SK-N-SH (cell line): ENCODE measurements around the gene MAST4. TPM values are rescaled to one million over a fixed set of nuclear protein-coding genes. Genes with fewer than 3 reads are reported as not detected.
A peak's percentile ranks its signal among the peaks of the same experiment; 100 is the strongest.

Experiments
- CTCF ChIA-PET: fragments of 300-600, 350-600 bp; formaldehyde crosslinking; extraction: SDS; loops from one replicate; lab custom pipeline; 2021; lab: Yijun Ruan, JAX
- POLR2A ChIA-PET: fragments of 350-600 bp; sonication (Branson Sonifier 250); formaldehyde crosslinking; extraction: SDS; loops from one replicate; lab custom pipeline; 2020; ENCODE audit warnings: antibody characterized with exemption, inconsistent platforms; lab: Yijun Ruan, JAX
- DNase-seq: peaks from one replicate; pipeline ENCODE4 v3.0.0; 2012
- H2AFZ ChIP-seq: fragments of 200-600 bp; sonication (generic); 2 replicates; pipeline ENCODE4 v1.8.1; 2016; ENCODE audit warnings: antibody characterized with exemption, mild to moderate bottlenecking, low read depth
- H3F3A ChIP-seq: fragments of 200-600 bp; sonication (generic); replicated peaks from 2 replicates; pipeline ENCODE3; 2016; ENCODE audit warnings: antibody characterized with exemption, mild to moderate bottlenecking; ENCODE audit not compliant: insufficient read depth
- H3K27ac ChIP-seq, 2 experiments: fragments of 200-500 bp in 1 of 2; fragments of 200-600 bp in 1 of 2; sonication (Bioruptor generic) in 1 of 2; sonication (generic), shearing (Covaris generic) in 1 of 2; 2 replicates each; pipeline versions ENCODE4 v1.5.1 to v1.6.1; 2014 to 2016; ENCODE audit warnings: low read depth in 2 of 2, inconsistent platforms in 1 of 2, low read length in 1 of 2, mild to moderate bottlenecking in 1 of 2, mixed read lengths in 1 of 2
- H3K27me3 ChIP-seq: fragments of 200-600 bp; sonication (generic), shearing (Covaris generic); 2 replicates; pipeline ENCODE4 v1.6.1; 2016; ENCODE audit warnings: mixed run types; ENCODE audit not compliant: insufficient read depth
- H3K36me3 ChIP-seq, 2 experiments: fragments of 200-500 bp in 1 of 2; fragments of 200-600 bp in 1 of 2; sonication (Bioruptor generic) in 1 of 2; sonication (generic) in 1 of 2; replicated peaks in 1 of 2; 2 replicates each; pipeline versions ENCODE3 to v1.5.1; 2014 to 2016; ENCODE audit warnings: low read length in 1 of 2, mild to moderate bottlenecking in 1 of 2; ENCODE audit not compliant: insufficient read depth in 2 of 2, control insufficient read depth in 1 of 2
- H3K4me1 ChIP-seq, 2 experiments: fragments of 200-500 bp in 1 of 2; fragments of 200-600 bp in 1 of 2; sonication (Bioruptor generic) in 1 of 2; sonication (generic), shearing (Covaris generic) in 1 of 2; 2 replicates each; pipeline versions ENCODE4 v1.5.1 to v1.6.1; 2014 to 2016; ENCODE audit warnings: low read depth in 1 of 2, low read length in 1 of 2, mixed run types in 1 of 2; ENCODE audit not compliant: insufficient read depth in 2 of 2, control insufficient read depth in 1 of 2
- H3K4me2 ChIP-seq: fragments of 200-600 bp; sonication (generic), shearing (Covaris generic); 2 replicates; pipeline ENCODE4 v1.6.1; 2017; ENCODE audit warnings: mixed run types
- H3K4me3 ChIP-seq, 2 experiments: fragments of 200-500 bp in 1 of 2; fragments of 200-600 bp in 1 of 2; sonication (Bioruptor generic) in 1 of 2; sonication (generic), shearing (Covaris generic) in 1 of 2; 2 replicates each; pipeline versions ENCODE4 v1.5.1 to v1.8.1; 2014 to 2016; ENCODE audit warnings: low read depth in 2 of 2, inconsistent platforms in 1 of 2, low read length in 1 of 2, mild to moderate bottlenecking in 1 of 2, mixed read lengths in 1 of 2, moderate library complexity in 1 of 2
- H3K79me2 ChIP-seq: fragments of 200-600 bp; sonication (generic); 2 replicates; pipeline ENCODE4 v1.8.1; 2017; ENCODE audit warnings: mild to moderate bottlenecking; ENCODE audit not compliant: insufficient read depth
- H3K9ac ChIP-seq: fragments of 200-600 bp; sonication (generic); 2 replicates; pipeline ENCODE4 v1.6.1; 2017; ENCODE audit warnings: mixed run types
- H3K9me2 ChIP-seq: fragments of 200-600 bp; sonication (generic); 2 replicates; pipeline ENCODE4 v1.6.1; 2017; ENCODE audit warnings: mixed run types
- H3K9me3 ChIP-seq: fragments of 200-600 bp; sonication (generic); 2 replicates; pipeline ENCODE4 v1.6.1; 2017; ENCODE audit warnings: mixed run types, mild to moderate bottlenecking, moderate library complexity
- H4K20me1 ChIP-seq: fragments of 200-600 bp; sonication (generic); 2 replicates; pipeline ENCODE4 v1.6.1; 2017; ENCODE audit warnings: mild to moderate bottlenecking, mixed run types; ENCODE audit not compliant: insufficient read depth
- CHD2 ChIP-seq: fragments of 150-350 bp; IDR thresholded peaks from 2 replicates; pipeline ENCODE4 v1.6.1; 2018; ENCODE audit warnings: low read length; ENCODE audit not compliant: partially characterized antibody
- ELF1 ChIP-seq: IDR thresholded peaks from 2 replicates; pipeline ENCODE4 v1.4.0; 2012
- EP300 ChIP-seq, 2 experiments: IDR thresholded peaks; 2 replicates each; pipeline versions ENCODE4 v1.4.0 to v1.6.1; 2012; ENCODE audit warnings: borderline replicate concordance in 1 of 2, low read depth in 1 of 2, low read length in 1 of 2
- EZH2phosphoT487 ChIP-seq: fragments of 200-600 bp; sonication (generic); IDR thresholded peaks from 2 replicates; pipeline ENCODE4 v1.6.1; 2017; ENCODE audit warnings: low read depth, mixed run types, mild to moderate bottlenecking, antibody characterized with exemption, moderate library complexity, borderline replicate concordance
- FOSL2 ChIP-seq: IDR thresholded peaks from 2 replicates; pipeline ENCODE4 v1.4.0; 2012; ENCODE audit warnings: low read depth, mild to moderate bottlenecking, moderate library complexity, borderline replicate concordance
- FOXJ3 ChIP-seq: sonication (generic); formaldehyde crosslinking; IDR thresholded peaks from 2 replicates; pipeline ENCODE4 v1.5.1; 2020; ENCODE audit warnings: mild to moderate bottlenecking, missing genetic modification reagents
- FOXM1 ChIP-seq: IDR thresholded peaks from 2 replicates; pipeline ENCODE4 v1.4.0; 2012; ENCODE audit warnings: low read depth, mild to moderate bottlenecking
- GABPA ChIP-seq: IDR thresholded peaks from 2 replicates; pipeline ENCODE4 v1.4.0; 2012; ENCODE audit warnings: low read depth, mild to moderate bottlenecking
- JUND ChIP-seq: IDR thresholded peaks from 2 replicates; pipeline ENCODE4 v1.4.0; 2012
- MEF2A ChIP-seq: IDR thresholded peaks from 2 replicates; pipeline ENCODE4 v1.4.0; 2012; ENCODE audit warnings: low read depth, borderline replicate concordance
- MXI1 ChIP-seq: IDR thresholded peaks from 2 replicates; pipeline ENCODE4 v1.6.1; 2012; ENCODE audit warnings: mild to moderate bottlenecking, low read depth, low read length, improper control_type of control experiment
- NRF1 ChIP-seq: IDR thresholded peaks from 2 replicates; pipeline ENCODE4 v1.6.1; 2012; ENCODE audit warnings: low read depth, mild to moderate bottlenecking, low read length
- POLR2AphosphoS5 ChIP-seq: IDR thresholded peaks from 2 replicates; pipeline ENCODE4 v1.6.1; 2012; ENCODE audit warnings: low read depth, low read length
- RAD21 ChIP-seq: IDR thresholded peaks from 2 replicates; pipeline ENCODE4 v1.6.1; 2012; ENCODE audit warnings: mild to moderate bottlenecking, low read length
- RFX5 ChIP-seq: IDR thresholded peaks from 2 replicates; pipeline ENCODE4 v1.6.1; 2012; ENCODE audit warnings: mild to moderate bottlenecking, improper control_type of control experiment, low read length
- RXRA ChIP-seq: IDR thresholded peaks from 2 replicates; pipeline ENCODE4 v1.4.0; 2012; ENCODE audit warnings: low read depth, mild to moderate bottlenecking, borderline replicate concordance
- SIN3A ChIP-seq: IDR thresholded peaks from 2 replicates; pipeline ENCODE4 v1.6.1; 2012; ENCODE audit warnings: low read depth, mild to moderate bottlenecking, low read length, moderate library complexity, borderline replicate concordance
- SMC3 ChIP-seq: IDR thresholded peaks from 2 replicates; pipeline ENCODE4 v1.6.1; 2012; ENCODE audit warnings: low read depth, low read length, improper control_type of control experiment
- TAF1 ChIP-seq: IDR thresholded peaks from 2 replicates; pipeline ENCODE4 v1.6.1; 2012; ENCODE audit warnings: low read depth, mild to moderate bottlenecking, low read length, moderate library complexity, borderline replicate concordance
- TCF12 ChIP-seq: IDR thresholded peaks from 2 replicates; pipeline ENCODE4 v1.4.0; 2012
- TEAD4 ChIP-seq: IDR thresholded peaks from 2 replicates; pipeline ENCODE4 v1.4.0; 2012; ENCODE audit warnings: mild to moderate bottlenecking, borderline replicate concordance; ENCODE audit not compliant: insufficient read depth
- YY1 ChIP-seq: IDR thresholded peaks from 2 replicates; pipeline ENCODE4 v1.4.0; 2012; ENCODE audit warnings: low read depth, mild to moderate bottlenecking
- WGBS: methylation state at CpG from one replicate; pipeline ENCODE4 v1.1.6; 2017; ENCODE audit warnings: low lambda C conversion rate; 5-methylcytosine and 5-hydroxymethylcytosine counted together
- polyA plus RNA-seq, 3 experiments: library from polyadenylated mRNA; depleted of rRNA; stranded (reverse); fragments of >200 nt; gene quantifications; 2 replicates each; pipeline ENCODE4 v1.2.3, GENCODE V29; 2012
- TF ChIP-seq, protein P1 (sequence below): fragments of 150-350 bp; IDR thresholded peaks from 2 replicates; pipeline ENCODE4 v1.6.1; 2017; ENCODE audit warnings: antibody characterized with exemption, low read length, low read depth, borderline replicate concordance
- TF ChIP-seq, protein P2 (sequence below): fragments of 150-350 bp; IDR thresholded peaks from 2 replicates; pipeline ENCODE4 v1.6.1; 2016; ENCODE audit warnings: mild to moderate bottlenecking, low read depth, low read length

Gene MAST4
- polyA plus RNA-seq, 1 of the 3 experiments (the other 2 are of a cell fraction), result 2.2 TPM

- Histone ChIP-seq H2AFZ (no peak overlapping the region), H3K9me2 (no peaks in the 10 kb centered on the region), H3K4me3 (no peak overlapping the region), H4K20me1 (no peaks in the 10 kb centered on the region), H3K9me3 (no peaks in the 10 kb centered on the region), H3K27ac (no peak overlapping the region), H3K9ac (no peak overlapping the region), H3K4me1 (peaks cover 26 to 36% of the 10 kb centered on the region in 2 experiments), H3K4me2 (no peak overlapping the region), H3K27me3 (no peaks in the 10 kb centered on the region), H3K36me3 (no peaks in the 10 kb centered on the region), H3K79me2 (peaks cover 13% of the 10 kb centered on the region; the same call in 1 of the 2 replicates), H3F3A (peaks cover 9% of the 10 kb centered on the region)
- ChIA-PET CTCF (no interaction called here), POLR2A (no interaction called here)
- no peak for DNase-seq
- no peak for TF ChIP-seq RAD21
- TF ChIP-seq, protein P1, sequence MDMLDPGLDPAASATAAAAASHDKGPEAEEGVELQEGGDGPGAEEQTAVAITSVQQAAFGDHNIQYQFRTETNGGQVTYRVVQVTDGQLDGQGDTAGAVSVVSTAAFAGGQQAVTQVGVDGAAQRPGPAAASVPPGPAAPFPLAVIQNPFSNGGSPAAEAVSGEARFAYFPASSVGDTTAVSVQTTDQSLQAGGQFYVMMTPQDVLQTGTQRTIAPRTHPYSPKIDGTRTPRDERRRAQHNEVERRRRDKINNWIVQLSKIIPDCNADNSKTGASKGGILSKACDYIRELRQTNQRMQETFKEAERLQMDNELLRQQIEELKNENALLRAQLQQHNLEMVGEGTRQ, result no peak
- no peak for TF ChIP-seq FOSL2
- no peak for TF ChIP-seq POLR2AphosphoS5
- TF ChIP-seq RFX5, result no peak
- no peak for TF ChIP-seq YY1
- no peak for TF ChIP-seq FOXJ3
- no peak for TF ChIP-seq MXI1
- TF ChIP-seq MEF2A, result no peak
- no peak for TF ChIP-seq NRF1
- TF ChIP-seq EP300 (IDR thresholded peaks at IDR 0.05; ENCODE audit: borderline replicate concordance in 1 of 2, low read depth in 1 of 2, low read length in 1 of 2), result no peak
- no peak for TF ChIP-seq RXRA
- TF ChIP-seq TAF1, result no peak
- WGBS, result 94% methylated on average over 1 of the region's 1 CpG
These were observed 412.8 kb downstream of the MAST4 start for GRCh38 chr5:67009028-67009427.

DNA sequence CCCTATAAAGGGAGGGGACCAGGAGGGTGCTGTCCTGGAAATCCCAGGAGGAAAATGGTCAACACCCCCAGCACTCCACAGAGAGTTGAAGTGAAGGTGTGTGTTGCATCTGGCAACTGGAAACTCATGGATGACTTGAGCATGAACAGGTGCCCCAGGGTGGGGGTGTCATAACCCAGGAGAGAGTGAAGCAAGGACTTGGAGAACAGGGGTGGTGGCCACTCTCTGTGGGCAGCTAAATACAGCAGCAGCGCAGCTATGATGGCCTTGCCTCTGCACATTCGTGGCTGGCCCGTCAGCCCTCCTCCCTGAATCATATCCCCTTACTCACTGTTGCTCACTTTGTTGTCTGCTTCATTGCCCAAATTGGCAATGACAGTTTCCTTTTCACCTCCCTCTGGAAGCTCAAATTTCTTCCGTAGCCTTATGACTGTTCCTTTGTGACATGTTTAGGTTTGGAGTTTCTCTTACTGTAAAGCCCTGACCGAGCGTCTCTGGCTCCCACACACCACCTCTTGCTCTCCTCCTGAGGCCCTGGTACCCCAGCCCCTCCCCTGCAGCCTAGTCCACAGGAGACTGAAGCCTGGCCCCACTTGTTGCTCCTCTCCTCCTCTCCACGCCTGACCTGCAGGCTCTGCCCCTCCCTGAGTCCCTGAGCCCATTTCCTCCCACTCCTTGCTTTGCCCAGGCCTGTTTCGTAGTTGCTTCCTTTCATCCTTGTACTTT is 414.7 kb downstream of the MAST4 start:
- no peaks in the 10 kb centered on the region for H3K9me2 ChIP-seq
- H3K27me3 ChIP-seq, result no peaks in the 10 kb centered on the region
- H3K4me2 ChIP-seq, result peak overlapping the region; percentile 58
- H3K36me3 ChIP-seq, result no peaks in the 10 kb centered on the region
- peak overlapping the region; percentile 19 to 35; a peak in 2 of 4 replicates for H3K4me3 ChIP-seq
- H4K20me1 ChIP-seq, result no peaks in the 10 kb centered on the region
- peak overlapping the region; percentile 78 for H2AFZ ChIP-seq
- H3K4me1 ChIP-seq, result peaks cover 25 to 26% of the 10 kb centered on the region in 2 experiments
- H3K79me2 ChIP-seq, result peaks cover 11% of the 10 kb centered on the region; the same call in 1 of the 2 replicates
- no peak for DNase-seq
- peak overlapping the region; percentile 81 to 85 for H3K27ac ChIP-seq
- peak overlapping the region; percentile 43; the same call in 1 of the 2 replicates for H3K9ac ChIP-seq
- POLR2A ChIA-PET, result no interaction called here
- CTCF ChIA-PET, result interaction anchor here (2.0 kb wide), 1 partner anchor 23 kb away, joined by 7 read pairs; no protein-coding TSS in a partner anchor
- H3F3A ChIP-seq, result peaks cover 10% of the 10 kb centered on the region
- 22% methylated on average over 8 of the region's 8 CpGs for WGBS
- H3K9me3 ChIP-seq, result no peaks in the 10 kb centered on the region
- no peak for TF ChIP-seq ELF1
- no peak for TF ChIP-seq GABPA
- TF ChIP-seq FOSL2, result peak; percentile 86
- TF ChIP-seq, protein P2, sequence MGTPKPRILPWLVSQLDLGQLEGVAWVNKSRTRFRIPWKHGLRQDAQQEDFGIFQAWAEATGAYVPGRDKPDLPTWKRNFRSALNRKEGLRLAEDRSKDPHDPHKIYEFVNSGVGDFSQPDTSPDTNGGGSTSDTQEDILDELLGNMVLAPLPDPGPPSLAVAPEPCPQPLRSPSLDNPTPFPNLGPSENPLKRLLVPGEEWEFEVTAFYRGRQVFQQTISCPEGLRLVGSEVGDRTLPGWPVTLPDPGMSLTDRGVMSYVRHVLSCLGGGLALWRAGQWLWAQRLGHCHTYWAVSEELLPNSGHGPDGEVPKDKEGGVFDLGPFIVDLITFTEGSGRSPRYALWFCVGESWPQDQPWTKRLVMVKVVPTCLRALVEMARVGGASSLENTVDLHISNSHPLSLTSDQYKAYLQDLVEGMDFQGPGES, result no peak
- TF ChIP-seq SIN3A, result no peak; the same call in 1 of the 2 replicates
- peak; percentile 82; the same call in 1 of the 2 replicates for TF ChIP-seq TCF12
- peak; percentile 57; the same call in 1 of the 2 replicates for TF ChIP-seq TEAD4
- no peak for TF ChIP-seq FOXJ3
- peak; percentile 15; the same call in 1 of the 2 replicates for TF ChIP-seq POLR2AphosphoS5
- TF ChIP-seq RFX5, result no peak
- TF ChIP-seq TAF1, result no peak
- no peak for TF ChIP-seq NRF1
- TF ChIP-seq EP300 (IDR thresholded peaks at IDR 0.05; ENCODE audit: borderline replicate concordance in 1 of 2, low read depth in 1 of 2, low read length in 1 of 2), result peak; percentile 20 to 89; a peak in 2 of 4 replicates
- no peak for TF ChIP-seq CHD2
- TF ChIP-seq JUND, result peak; percentile 87
- no peak for TF ChIP-seq EZH2phosphoT487
- TF ChIP-seq MXI1, result no peak
- no peak for TF ChIP-seq RAD21
- no peak; the same call in 1 of the 2 replicates for TF ChIP-seq SMC3
- peak; percentile 78; the same call in 1 of the 2 replicates for TF ChIP-seq RXRA
- TF ChIP-seq FOXM1, result no peak
